ENCODE measurements around the gene ABHD6.
"Not testable (repeated sequence)": the region's sequence is repeated elsewhere in the genome, so short reads cannot be mapped to it uniquely, and the experiment has no call there.

ABHD6 gene

DNA sequence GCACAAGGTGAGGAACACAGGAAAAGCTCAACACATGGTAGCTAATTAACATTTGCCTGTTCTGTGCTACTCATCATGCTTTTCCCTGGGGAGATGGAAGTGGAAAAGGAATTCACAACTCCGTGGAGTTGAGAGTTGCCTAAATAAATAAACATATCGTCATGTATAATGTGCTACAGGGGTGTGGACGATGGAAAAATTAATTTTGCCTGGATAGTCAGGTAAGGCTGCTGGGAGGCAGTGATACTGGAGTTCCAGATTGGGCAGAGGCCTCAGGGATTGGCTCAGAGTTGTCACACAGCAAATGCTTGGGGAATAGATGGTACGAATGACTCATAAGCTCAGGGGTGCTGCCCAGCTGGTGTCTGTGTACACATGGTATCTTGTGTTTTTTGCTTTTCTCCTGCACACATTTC, 3.1 kb upstream of the ABHD6 start:
- peaks cover 24 to 39% (median 30%) of the 10 kb centered on the region in 10 experiments for H3K4me1 ChIP-seq
- no peak overlapping the region for H3K9ac ChIP-seq
- no peak overlapping the region for H3K27ac ChIP-seq
- no peak overlapping the region for H3K4me2 ChIP-seq
- no peaks in the 10 kb centered on the region for H3K9me3 ChIP-seq (replicated peaks in 1 of 11)
- H3K36me3 ChIP-seq = no peaks in the 10 kb centered on the region
- H3K4me3 ChIP-seq = no peak overlapping the region
- H4K20me1 ChIP-seq = peaks cover 0 to 5% (median 0%) of the 10 kb centered on the region in 11 experiments; a peak in 3 of 22 replicates
- TF ChIP-seq Cebpa-rat (IDR thresholded peaks at IDR 0.05) = no peak
- H3K27me3 ChIP-seq = 0 out of 22 replicates have a peak, but pooled peaks cover 0 to 3% (median 0%) of the 10 kb centered on the region in 11 experiments

DNA sequence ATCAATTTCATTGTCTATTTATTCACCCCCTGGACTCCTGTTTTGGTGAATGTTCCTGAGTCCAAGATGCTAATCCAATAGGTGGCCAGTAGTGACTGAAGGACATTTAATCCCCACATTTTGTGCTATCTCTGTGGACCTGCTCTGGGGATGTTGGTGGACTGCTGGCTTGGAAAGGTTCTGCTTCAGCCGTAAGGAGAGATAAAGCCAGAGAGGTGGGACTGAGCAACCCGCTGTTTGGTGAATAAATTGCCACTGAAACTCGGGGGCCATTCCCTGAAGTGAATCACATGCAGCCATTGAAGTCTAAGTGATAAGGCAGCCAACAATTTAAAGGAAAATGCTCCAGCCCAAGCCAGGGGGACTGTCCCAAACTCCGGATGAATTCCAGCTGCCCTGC, 1.6 kb upstream of the ABHD6 start:
- H3K4me1 ChIP-seq = peaks cover 22 to 36% (median 29%) of the 10 kb centered on the region in 10 experiments
- H3K27ac ChIP-seq = no peak overlapping the region
- H4K20me1 ChIP-seq = peaks cover 0 to 7% (median 0%) of the 10 kb centered on the region in 11 experiments; a peak in 5 of 22 replicates
- H3K9me3 ChIP-seq (replicated peaks in 1 of 11) = no peaks in the 10 kb centered on the region
- no peak for TF ChIP-seq Cebpa-rat (IDR thresholded peaks at IDR 0.05)
- no peak overlapping the region for H3K9ac ChIP-seq
- H3K4me2 ChIP-seq = peak overlapping the region in 1 of 11 experiments; percentile 98; a peak in 2 of 22 replicates
- no peaks in the 10 kb centered on the region for H3K36me3 ChIP-seq
- H3K4me3 ChIP-seq = no peak overlapping the region
- H3K27me3 ChIP-seq = 0 out of 22 replicates have a peak, but pooled peaks cover 0 to 3% (median 0%) of the 10 kb centered on the region in 11 experiments

DNA sequence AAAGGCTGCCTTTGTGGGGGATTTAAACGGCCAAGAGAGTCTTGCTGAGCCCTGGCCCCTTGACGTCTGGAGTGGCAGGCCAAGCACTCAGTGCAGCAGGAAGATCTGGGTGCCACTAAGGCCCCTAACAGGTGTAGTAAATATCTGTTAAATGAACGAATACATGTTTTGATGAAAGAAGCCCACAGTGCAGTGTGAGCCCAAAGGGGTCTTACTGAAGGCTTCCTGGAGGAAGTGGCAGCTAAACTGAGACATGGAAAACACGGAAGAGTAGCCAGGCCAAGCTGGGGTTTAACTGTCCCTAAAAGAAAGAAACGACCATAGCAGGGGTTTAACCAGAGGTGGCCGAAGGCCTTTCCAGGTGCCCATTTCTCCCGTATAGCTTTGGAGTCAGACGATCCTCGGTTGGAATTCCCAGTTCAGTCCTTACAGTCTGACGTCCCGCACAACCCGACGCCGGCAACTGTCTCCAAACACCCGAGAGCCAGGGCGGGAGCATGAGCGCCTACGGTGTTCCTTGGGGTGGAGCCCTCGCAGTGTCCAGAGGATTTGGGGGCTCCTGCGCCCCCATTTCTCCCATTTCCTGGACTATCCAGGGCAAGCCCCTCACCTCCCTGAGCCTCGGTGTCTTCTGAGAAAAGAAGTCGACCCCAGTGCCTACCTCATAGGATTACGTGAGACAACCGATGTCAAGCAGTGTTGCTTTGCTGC, 910 bp upstream of the ABHD6 start:
- Histone ChIP-seq H3K4me1 (peaks cover 20 to 30% (median 24%) of the 10 kb centered on the region in 10 experiments), H3K27ac (peak overlapping the region in 8 of 11 experiments; percentile 34 to 53 (median 44); a peak in 8 of 22 replicates), H3K4me3 (peak overlapping the region; percentile 69 to 97 (median 90)), H3K36me3 (no peaks in the 10 kb centered on the region), H3K27me3 (0 out of 22 replicates have a peak, but pooled peaks cover 0 to 3% (median 0%) of the 10 kb centered on the region in 11 experiments), H3K4me2 (peak overlapping the region; percentile 79 to 98 (median 96)), H3K9ac (peak overlapping the region; percentile 58 to 83 (median 80)), H3K9me3 (replicated peaks in 1 of 11) (no peaks in the 10 kb centered on the region), H4K20me1 (peaks cover 0 to 14% (median 5%) of the 10 kb centered on the region in 11 experiments; a peak in 8 of 22 replicates)
- TF ChIP-seq Cebpa-rat (IDR thresholded peaks at IDR 0.05) = no peak

DNA sequence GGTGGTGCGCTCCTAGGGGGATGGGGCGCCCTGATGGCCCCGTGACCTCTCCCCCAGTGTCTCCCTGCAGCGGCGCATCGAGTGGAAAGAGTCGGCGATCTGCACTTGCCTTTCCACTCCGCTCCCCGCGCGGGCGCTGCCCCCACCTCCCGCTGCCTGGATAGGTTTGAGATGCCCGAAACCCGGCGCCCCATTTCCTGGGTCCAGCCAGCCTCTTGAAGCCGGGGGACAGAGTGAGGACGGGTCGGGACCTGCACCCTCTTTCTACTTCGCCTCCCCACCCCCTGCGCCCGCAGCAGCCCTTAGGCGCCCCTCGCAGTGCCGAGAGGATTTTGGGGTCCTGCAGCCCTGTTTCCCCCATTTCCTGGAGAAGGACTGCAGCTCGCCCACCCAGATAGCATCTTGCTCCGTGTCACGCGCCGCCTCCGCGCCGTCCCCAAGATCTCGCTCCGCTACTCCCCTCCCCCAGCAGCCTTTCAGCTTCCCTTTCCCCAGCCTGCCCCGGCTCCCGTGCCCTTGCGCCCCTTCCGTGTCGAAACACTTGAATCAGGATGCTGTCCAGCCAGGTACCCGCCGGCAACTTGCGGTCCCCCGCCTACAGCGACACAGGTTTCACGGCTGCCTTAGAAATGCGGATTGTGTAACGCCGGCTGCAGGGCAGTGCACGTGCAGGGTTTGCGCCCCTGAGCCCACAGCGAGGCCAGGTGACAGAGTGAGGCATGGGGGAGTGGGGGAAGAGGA, 519 bp downstream of the ABHD6 start:
- TF ChIP-seq Cebpa-rat (IDR thresholded peaks at IDR 0.05) = peak in 2 of 11 experiments; percentile 17 to 28; a peak in 1 of 22 replicates
- H3K9me3 ChIP-seq (replicated peaks in 1 of 11) = no peaks in the 10 kb centered on the region
- peak overlapping the region; percentile 85 to 99 (median 97) for H3K4me2 ChIP-seq
- peaks cover 13 to 17% (median 15%) of the 10 kb centered on the region in 10 experiments for H3K4me1 ChIP-seq
- peak overlapping the region; percentile 69 to 83 (median 80) for H3K9ac ChIP-seq
- 0 out of 22 replicates have a peak, but pooled peaks cover 0 to 3% (median 0%) of the 10 kb centered on the region in 11 experiments for H3K27me3 ChIP-seq
- peak overlapping the region; percentile 25 to 73 (median 67); a peak in 21 of 22 replicates for H3K27ac ChIP-seq
- H4K20me1 ChIP-seq = peaks cover 0 to 22% (median 10%) of the 10 kb centered on the region in 11 experiments; a peak in 9 of 22 replicates
- H3K4me3 ChIP-seq = peak overlapping the region; percentile 69 to 97 (median 90)
- no peaks in the 10 kb centered on the region for H3K36me3 ChIP-seq

DNA sequence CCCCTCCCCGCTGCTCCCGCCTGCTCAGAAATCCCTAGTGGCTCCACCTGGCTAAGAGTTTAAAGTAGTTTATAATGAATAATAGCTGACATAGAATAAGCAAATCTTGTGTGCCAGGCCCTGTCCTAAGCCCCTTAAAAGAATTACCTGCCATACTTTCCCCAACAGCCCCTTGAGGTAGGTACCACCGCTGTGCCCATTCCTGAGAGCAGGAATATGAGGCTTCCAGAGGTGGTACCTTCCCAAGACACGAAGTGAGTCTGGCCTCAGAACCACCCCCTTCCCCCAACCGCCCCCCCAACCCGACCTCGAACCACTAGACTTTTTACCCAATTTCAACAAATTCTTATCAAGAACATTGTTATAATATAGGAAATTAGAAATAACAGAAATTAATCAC, 1.2 kb downstream of the ABHD6 start:
- peaks cover 13 to 17% (median 15%) of the 10 kb centered on the region in 10 experiments for H3K4me1 ChIP-seq
- peaks cover 0 to 22% (median 10%) of the 10 kb centered on the region in 11 experiments; a peak in 9 of 22 replicates for H4K20me1 ChIP-seq
- H3K9me3 ChIP-seq (replicated peaks in 1 of 11) = no peaks in the 10 kb centered on the region
- H3K27ac ChIP-seq = no peak overlapping the region
- H3K27me3 ChIP-seq = 0 out of 22 replicates have a peak, but pooled peaks cover 0 to 3% (median 0%) of the 10 kb centered on the region in 11 experiments
- TF ChIP-seq Cebpa-rat (IDR thresholded peaks at IDR 0.05) = no peak
- H3K4me2 ChIP-seq = peak overlapping the region; percentile 85 to 99 (median 97)
- peak overlapping the region; percentile 69 to 97 (median 90) for H3K4me3 ChIP-seq
- no peaks in the 10 kb centered on the region for H3K36me3 ChIP-seq
- peak overlapping the region; percentile 69 to 83 (median 80); a peak in 19 of 22 replicates for H3K9ac ChIP-seq

DNA sequence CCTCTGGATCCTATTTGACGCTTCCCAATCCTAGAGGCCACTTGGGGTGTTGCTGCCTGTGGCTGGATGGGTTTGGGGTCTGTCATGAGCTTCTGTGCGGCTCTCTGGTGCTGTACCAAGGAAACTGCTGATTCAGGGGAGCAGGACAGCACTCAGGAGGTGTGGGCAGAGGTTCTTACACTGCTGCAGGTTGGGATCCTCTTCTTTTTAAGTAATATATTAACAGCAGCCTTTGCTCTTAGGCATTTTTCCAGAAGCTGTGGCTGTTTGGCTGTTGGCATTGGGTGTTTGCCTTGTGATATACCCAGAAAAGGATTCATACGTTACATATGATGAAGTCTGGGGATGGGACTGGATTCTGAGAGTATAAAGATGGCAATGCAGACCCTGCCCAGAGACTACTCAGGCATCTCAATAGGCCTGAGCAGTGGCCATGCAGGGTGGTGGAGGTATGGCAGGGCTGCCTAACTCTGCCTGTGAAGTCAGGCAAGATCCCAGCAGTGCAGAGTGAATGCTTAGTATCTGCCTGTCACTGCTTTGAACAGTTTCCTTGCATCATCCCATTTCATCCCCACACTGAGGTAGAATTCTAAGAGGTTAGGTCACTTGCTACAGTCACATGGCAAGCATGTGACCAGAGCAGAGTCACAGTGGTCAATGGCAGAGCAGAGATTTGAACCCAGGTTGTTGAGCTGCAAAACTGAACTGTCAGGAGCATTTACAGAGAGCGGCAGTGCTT, 3.9 kb downstream of the ABHD6 start:
- no peak overlapping the region; a peak in 1 of 22 replicates for H3K4me2 ChIP-seq
- H3K27ac ChIP-seq = no peak overlapping the region
- peak overlapping the region in 1 of 11 experiments; percentile 26; a peak in 1 of 22 replicates for H3K9ac ChIP-seq
- H3K4me1 ChIP-seq = peaks cover 12 to 16% (median 13%) of the 10 kb centered on the region in 10 experiments
- H4K20me1 ChIP-seq = peaks cover 0 to 37% (median 15%) of the 10 kb centered on the region in 11 experiments; a peak in 11 of 22 replicates
- 0 out of 22 replicates have a peak, but pooled peaks cover 0 to 3% (median 0%) of the 10 kb centered on the region in 11 experiments for H3K27me3 ChIP-seq
- no peak for TF ChIP-seq Cebpa-rat (IDR thresholded peaks at IDR 0.05)
- no peaks in the 10 kb centered on the region for H3K9me3 ChIP-seq (replicated peaks in 1 of 11)
- H3K36me3 ChIP-seq = no peaks in the 10 kb centered on the region
- H3K4me3 ChIP-seq = no peak overlapping the region

DNA sequence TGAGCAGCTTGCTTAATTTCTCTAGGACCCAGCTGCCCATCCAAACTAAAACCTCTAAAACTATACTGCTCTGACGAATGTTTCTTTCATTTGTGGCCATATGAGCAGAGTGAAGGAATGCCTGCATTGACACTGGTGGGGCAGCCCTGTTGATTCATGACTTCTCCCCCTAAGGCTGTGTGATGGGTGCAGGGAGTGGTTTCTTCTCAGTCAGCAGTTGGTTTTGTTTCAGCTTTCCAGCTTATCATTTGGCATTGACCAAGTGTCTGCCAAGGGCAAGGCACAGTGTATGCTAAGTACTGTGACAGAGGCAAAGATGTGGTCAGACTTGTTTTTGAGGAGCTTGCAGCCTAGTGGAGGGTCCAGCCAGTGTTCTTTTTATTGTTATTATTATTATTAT, 4.7 kb downstream of the ABHD6 start:
- TF ChIP-seq Cebpa-rat (IDR thresholded peaks at IDR 0.05) = no peak

DNA sequence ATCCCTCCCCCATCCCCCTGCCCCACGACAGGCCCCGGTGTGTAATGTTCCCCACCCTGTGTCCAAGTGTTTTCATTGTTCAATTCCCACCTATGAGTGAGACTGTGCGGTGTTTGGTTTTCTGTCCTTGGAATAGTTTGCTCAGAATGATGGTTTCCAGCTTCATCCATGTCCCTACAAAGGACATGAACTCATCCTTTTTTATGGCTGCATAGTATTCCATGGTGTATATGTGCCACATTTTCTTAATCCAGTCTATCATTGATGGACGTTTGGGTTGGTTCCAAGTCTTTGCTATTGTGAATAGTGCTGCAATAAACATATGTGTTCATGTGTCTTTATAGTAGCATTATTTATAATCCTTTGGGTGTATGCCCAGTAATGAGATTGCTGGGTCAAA, 5.3 kb downstream of the ABHD6 start:
- H3K4me2 ChIP-seq = not testable (repeated sequence)

More for the DNA sequence above, 4.7 kb downstream of the ABHD6 start:
- Histone ChIP-seq H4K20me1 (peaks cover 0 to 45% (median 15%) of the 10 kb centered on the region in 11 experiments; a peak in 11 of 22 replicates), H3K27ac (no peak overlapping the region), H3K4me3 (no peak overlapping the region), H3K9ac (no peak overlapping the region), H3K27me3 (0 out of 22 replicates have a peak, but pooled peaks cover 0 to 3% (median 0%) of the 10 kb centered on the region in 11 experiments), H3K4me1 (peaks cover 6 to 10% (median 7%) of the 10 kb centered on the region in 10 experiments; a peak in 18 of 20 replicates), H3K36me3 (no peaks in the 10 kb centered on the region), H3K4me2 (no peak overlapping the region), H3K9me3 (replicated peaks in 1 of 11) (no peaks in the 10 kb centered on the region)

More for the DNA sequence above, 5.3 kb downstream of the ABHD6 start:
- not testable (repeated sequence) for H3K36me3 ChIP-seq; H3K4me3 ChIP-seq; H3K27ac ChIP-seq; H3K27me3 ChIP-seq; H3K9me3 ChIP-seq (replicated peaks in 1 of 11); H3K9ac ChIP-seq
- Histone ChIP-seq H3K4me1 (peaks cover 6 to 10% (median 7%) of the 10 kb centered on the region in 10 experiments; a peak in 18 of 20 replicates), H4K20me1 (peaks cover 0 to 48% (median 15%) of the 10 kb centered on the region in 11 experiments; a peak in 11 of 22 replicates)

Measured in BLaER1 treated with 17β-estradiol and CSF1 and Interleukin-3, amounts not matched to agents 10 nM and 100 nM (cell line).